Brain microvascular endothelial cell (primary cell): ENCODE data around the gene CSRNP3.

Source experiments
- DNase-seq: peaks from one replicate; pipeline ENCODE4 v3.0.0-alpha.2; 2020
- H3K27ac ChIP-seq: fragments of 250-450 bp; sonication (Bioruptor Pico); 2 replicates; pipeline ENCODE4 v1.5.1; 2020; ENCODE audit warnings: mild to moderate bottlenecking, moderate library complexity
- H3K27me3 ChIP-seq: fragments of 250-450 bp; sonication (Bioruptor Pico); replicated peaks from 2 replicates; pipeline ENCODE4 v1.5.1; 2020; ENCODE audit warnings: mild to moderate bottlenecking
- H3K36me3 ChIP-seq: fragments of 250-450 bp; sonication (Bioruptor Pico); replicated peaks from 2 replicates; pipeline ENCODE4 v1.5.1; 2020; ENCODE audit warnings: mild to moderate bottlenecking
- H3K4me3 ChIP-seq: 2 replicates; pipeline ENCODE4 v1.5.1; 2011; ENCODE audit warnings: low read depth, mild to moderate bottlenecking, control low read depth, low read length, moderate library complexity
- CTCF ChIP-seq: IDR thresholded peaks from 2 replicates; pipeline ENCODE4 v1.5.1; 2011; ENCODE audit warnings: low read depth, mild to moderate bottlenecking, moderate library complexity, low read length, control low read depth, inconsistent platforms; ENCODE audit errors: missing control alignments
- in situ Hi-C: cut with HindIII; loops from 2 replicates; pipeline ENCODE4 v1.10.0; 2017; ENCODE audit warnings: low sequenced_read_pairs, low pct_ligation_motif_present

The CSRNP3 gene

GRCh38 chr2:165547900-165548299 lies 78.4 kb downstream of the CSRNP3 start:
- Histone ChIP-seq H3K27ac (no peak overlapping the region), H3K4me3 (no peak overlapping the region), H3K27me3 (no peaks in the 10 kb centered on the region), H3K36me3 (no peaks in the 10 kb centered on the region)
- in situ Hi-C loops = no loop called here
- no peak for TF ChIP-seq CTCF
- DNase-seq = no peak

DNA sequence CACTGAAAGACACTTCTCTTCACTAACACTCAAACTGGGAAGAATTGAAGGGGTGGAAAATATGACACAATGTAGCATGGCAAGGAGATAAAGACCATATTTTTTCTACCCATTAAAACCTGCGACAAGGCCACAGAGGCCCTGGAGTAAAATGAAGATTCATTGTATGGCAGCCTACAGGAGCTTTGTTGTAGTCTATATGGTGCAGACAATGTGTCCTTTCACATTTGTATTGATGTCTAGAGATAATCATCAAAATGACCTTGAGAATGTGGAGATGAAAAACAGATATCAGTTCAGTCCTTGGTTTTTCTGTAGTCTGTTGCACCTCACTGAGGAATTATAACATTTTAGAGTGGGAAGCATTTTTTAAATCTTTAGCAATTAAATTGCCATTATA lies 80.1 kb downstream of the CSRNP3 start:
- no peak for DNase-seq
- H3K27ac ChIP-seq = no peak overlapping the region
- in situ Hi-C loops = no loop called here

GRCh38 chr2:165558832-165559231 lies 89.3 kb downstream of the CSRNP3 start:
- no peak overlapping the region for H3K4me3 ChIP-seq
- no peak for TF ChIP-seq CTCF

More for the DNA sequence above, 80.1 kb downstream of the CSRNP3 start:
- Histone ChIP-seq H3K36me3 (no peaks in the 10 kb centered on the region), H3K27me3 (no peaks in the 10 kb centered on the region), H3K4me3 (no peak overlapping the region)
- no peak for TF ChIP-seq CTCF

DNA sequence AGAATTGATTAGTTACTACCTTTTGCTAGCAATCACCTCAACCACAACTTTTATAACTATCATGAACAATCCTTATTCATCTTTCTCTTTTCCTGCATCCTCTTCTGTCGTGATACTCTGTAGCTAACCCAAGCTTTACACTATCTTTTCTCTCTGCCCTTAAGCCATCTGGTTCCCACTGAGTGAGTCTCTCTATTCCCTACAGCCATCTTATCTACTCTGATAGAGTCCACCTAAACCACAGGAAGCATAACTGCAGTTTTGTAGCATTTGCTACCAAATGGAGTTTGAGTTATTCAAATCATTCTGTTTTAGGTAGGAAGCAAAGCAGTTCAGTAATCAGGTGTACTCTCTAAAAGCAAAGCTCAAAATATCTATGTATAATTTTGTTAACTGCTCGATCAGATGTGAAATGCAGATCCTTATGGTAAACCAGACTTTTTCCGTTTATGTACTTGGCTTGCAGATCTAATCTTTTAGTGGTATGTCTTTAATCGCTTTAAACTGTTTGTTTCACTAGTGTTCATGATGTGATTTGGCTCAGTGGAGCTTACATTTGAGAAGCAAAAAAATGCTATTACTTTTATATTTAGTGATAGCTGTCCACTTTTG lies 91.0 kb downstream of the CSRNP3 start:
- H3K36me3 ChIP-seq = no peaks in the 10 kb centered on the region
- DNase-seq = no peak
- in situ Hi-C loops = no loop called here
- H3K27ac ChIP-seq = no peak overlapping the region
- TF ChIP-seq CTCF = no peak
- H3K27me3 ChIP-seq = no peaks in the 10 kb centered on the region
- no peak overlapping the region for H3K4me3 ChIP-seq

More at GRCh38 chr2:165558832-165559231, 89.3 kb downstream of the CSRNP3 start:
- in situ Hi-C loops = no loop called here
- H3K27ac ChIP-seq = no peak overlapping the region
- no peaks in the 10 kb centered on the region for H3K27me3 ChIP-seq
- H3K36me3 ChIP-seq = no peaks in the 10 kb centered on the region
- DNase-seq = no peak

DNA sequence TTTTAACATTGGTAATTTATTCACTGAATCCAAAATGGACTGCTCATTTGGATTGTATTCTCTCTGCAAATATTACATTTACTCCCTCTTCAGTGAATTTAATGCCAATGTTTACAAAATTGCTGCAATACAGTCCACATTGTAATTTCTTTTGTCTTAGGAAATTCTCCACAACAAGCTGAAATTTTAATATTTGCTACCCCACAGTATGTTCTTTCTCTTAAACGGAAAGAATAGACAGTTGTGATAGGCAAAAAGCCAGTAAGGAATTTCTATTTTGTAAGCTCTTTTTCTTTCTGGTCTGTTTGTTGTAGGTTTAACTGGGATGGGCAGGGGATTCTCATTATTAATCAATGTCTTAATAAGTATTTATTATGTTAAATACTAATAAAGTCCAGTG lies 92.0 kb downstream of the CSRNP3 start:
- TF ChIP-seq CTCF = no peak
- no peak overlapping the region for H3K27ac ChIP-seq
- H3K27me3 ChIP-seq = no peaks in the 10 kb centered on the region
- no peak overlapping the region for H3K4me3 ChIP-seq
- no peak for DNase-seq
- no peaks in the 10 kb centered on the region for H3K36me3 ChIP-seq
- in situ Hi-C loops = no loop called here

- no peak overlapping the region for H3K27ac ChIP-seq
- in situ Hi-C loops = no loop called here
- no peak overlapping the region for H3K4me3 ChIP-seq
- no peaks in the 10 kb centered on the region for H3K27me3 ChIP-seq
- H3K36me3 ChIP-seq = no peaks in the 10 kb centered on the region
- DNase-seq = no peak
- TF ChIP-seq CTCF = no peak
Measured at GRCh38 chr2:165562233-165562632, 92.7 kb downstream of the CSRNP3 start.
